GM21825 (cell line): ENCODE results near the gene PPP1CB.
"Not testable (repeated sequence)": the region's sequence is repeated elsewhere in the genome, so short reads cannot be mapped to it uniquely, and the experiment has no call there.

Experiments
- ATAC-seq: cut with Tn5 transposase; IDR thresholded peaks from one replicate; pipeline ENCODE4 v1.9.1; 2021; ENCODE audit warnings: mild to moderate bottlenecking, moderate library complexity; ENCODE audit not compliant: unreplicated experiment

PPP1CB gene

GRCh38 chr2:28742619-28743018 is 9.0 kb upstream of the PPP1CB start:
- ATAC-seq, result not testable (repeated sequence)

DNA sequence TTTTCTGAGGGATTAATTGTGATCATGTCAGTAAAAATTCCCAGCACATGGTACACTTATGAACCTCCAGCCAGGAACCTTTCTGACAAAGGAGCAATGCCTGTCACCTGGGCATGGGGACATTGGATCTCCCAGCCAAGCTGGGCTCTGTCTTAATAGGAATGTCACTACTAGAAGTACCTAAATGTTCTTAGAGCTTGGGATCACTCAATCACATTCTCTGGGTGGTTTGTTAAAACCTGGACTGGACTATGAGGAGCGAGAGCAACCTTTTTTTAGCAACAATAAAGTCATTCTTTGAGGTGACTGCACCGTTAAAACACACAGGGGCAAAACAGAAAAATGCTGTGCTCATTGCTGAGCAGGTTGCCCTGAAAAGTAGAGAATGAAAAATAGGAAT is 6.4 kb upstream of the PPP1CB start:
- no peak for ATAC-seq

GRCh38 chr2:28745876-28746275 is 5.8 kb upstream of the PPP1CB start:
- no peak for ATAC-seq

GRCh38 chr2:28746429-28747111 is 5.1 kb upstream of the PPP1CB start:
- no peak for ATAC-seq

DNA sequence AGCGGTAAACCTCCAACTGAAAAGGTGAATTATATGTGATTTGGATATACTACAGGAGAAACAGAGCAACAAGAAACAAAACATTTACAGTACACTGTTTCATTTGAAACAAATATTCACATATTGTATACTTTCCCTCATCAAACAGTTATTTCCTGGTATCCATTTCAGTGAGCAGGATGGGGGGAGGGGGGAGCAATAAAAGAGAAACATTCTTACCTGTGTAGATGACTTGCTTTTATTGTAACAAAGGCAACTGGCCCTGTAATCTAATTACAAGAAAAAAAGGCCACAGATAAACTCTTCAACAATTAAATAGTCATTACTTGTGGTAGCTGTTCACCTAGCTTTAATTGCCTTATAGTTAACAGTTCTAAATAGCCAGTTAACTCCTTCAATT is 3.9 kb upstream of the PPP1CB start:
- no peak for ATAC-seq

- ATAC-seq, result no peak
These were observed 3.5 kb upstream of the PPP1CB start for GRCh38 chr2:28748176-28748575.

GRCh38 chr2:28748941-28749340 is 2.7 kb upstream of the PPP1CB start:
- no peak for ATAC-seq

DNA sequence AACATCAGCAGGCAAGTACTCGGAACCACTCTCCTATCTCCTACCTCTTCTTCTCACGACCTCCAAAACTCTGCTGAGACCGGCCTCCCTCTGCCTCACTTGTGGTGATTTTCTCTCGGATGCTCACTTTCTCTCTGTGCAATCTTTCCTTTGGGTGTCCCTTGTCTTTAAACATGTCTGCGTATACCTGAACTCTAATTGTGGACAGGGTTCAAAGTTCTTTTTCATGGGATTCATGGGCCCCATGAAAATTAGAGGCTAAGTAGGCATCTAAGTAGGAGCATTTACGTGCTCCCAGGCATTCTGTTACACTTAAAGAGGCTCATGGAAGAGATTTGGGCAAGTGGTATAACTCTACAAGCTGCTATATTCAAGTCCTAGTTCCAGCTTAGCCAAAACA is 2.1 kb upstream of the PPP1CB start:
- no peak for ATAC-seq

DNA sequence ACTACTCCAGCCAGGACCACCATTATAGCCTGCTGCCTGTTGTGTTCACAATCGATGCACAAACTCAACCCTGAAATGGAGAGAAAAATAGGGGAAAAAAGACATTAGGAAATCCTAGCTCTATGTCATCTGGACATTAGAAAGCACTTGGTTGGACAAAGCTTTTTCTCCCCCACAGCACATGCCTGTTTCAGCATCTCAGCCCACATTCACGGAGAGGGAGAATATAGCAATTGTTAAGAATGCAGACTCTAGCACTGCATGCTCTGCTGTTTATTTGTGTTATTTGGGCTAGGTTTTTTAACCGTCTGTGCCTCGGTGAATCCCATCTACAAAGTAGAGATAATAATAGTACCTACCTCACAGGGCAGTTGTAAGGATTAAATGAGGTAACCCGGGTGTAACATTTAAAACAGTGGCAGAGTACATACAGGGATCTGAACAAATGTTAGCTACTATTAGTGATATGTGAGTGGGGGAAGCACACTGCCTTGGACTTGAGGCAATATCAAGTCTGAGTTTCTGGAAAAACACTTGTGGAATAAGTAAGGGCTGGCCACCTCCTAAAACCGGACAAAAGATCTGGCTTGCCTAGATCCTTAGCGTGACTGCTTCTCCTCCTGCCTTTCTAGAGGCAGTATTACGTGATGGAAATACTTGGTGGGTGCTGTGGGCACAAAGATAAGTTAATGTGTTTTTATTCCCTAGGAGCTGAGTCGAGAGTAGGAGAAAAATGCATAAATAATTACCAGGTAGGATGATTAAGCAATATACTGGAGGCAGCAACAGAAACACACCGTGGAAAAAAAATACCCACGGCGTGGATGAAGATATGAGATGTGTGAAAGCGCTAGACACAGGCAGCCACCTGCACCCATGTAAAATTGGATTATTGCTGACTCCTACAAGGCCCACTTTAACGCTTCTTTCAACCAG is 1.0 kb upstream of the PPP1CB start:
- no peak for ATAC-seq

DNA sequence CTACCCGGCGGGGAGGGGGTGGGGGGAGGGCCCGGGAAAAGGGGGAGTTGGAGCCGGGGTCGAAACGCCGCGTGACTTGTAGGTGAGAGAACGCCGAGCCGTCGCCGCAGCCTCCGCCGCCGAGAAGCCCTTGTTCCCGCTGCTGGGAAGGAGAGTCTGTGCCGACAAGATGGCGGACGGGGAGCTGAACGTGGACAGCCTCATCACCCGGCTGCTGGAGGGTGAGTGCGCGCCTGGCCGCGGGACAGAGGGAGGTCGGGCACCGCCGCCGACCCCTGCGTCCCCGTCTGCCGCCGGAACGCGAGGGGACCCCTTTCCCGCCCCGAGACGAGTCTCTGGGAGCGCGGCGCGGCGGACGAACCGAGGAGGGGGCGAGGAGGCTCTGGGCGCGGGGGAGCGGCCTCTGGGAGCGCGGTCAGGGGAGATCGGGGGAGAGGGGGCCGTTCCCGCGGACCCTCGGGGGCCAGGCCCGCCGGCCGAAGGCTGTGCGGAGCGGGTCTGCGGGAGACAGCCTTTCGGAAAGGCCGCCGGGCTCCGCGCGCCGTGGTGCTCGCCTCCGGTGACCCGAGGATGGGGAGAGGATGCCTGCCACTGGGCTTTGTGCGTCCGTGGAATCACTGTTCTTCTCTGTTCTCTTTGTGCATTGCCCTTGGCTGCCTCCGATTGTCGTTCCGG is 463 bp downstream of the PPP1CB start:
- ATAC-seq, result peak; percentile 18

DNA sequence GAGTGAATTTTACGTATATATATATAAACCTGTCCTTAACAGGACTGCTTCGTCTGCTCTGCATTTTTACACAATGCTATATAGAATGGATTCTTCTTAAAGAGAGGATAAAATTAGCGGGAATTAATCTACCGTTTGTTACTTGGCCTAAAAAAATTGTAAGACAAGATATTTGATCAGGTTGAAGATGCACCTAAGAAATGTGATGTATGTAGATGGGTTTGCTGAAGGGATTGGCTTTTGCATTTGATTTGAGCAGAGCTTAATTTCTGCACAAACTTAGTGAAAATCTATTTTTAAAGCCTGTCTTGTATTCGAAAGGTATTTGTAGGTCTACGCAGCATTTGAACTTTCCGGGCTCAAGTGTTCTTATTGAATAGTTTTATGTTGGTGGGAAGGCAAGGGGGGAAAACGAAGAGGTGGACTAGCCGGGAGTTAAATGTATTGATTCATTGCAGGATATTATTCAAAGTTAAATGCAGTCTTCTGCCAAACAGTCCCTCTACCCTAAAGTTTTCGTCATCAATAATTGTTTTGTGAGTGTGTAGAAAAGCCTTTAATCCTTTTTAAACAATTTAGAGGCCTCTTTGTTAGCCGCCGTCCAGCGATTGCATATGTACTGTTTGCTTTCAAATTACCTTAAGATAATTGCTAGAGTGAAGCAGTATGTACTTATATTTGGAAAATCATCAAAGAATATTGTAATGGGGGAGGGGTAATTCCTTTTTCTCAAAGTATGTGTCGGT is 1.2 kb downstream of the PPP1CB start:
- ATAC-seq, result no peak

DNA sequence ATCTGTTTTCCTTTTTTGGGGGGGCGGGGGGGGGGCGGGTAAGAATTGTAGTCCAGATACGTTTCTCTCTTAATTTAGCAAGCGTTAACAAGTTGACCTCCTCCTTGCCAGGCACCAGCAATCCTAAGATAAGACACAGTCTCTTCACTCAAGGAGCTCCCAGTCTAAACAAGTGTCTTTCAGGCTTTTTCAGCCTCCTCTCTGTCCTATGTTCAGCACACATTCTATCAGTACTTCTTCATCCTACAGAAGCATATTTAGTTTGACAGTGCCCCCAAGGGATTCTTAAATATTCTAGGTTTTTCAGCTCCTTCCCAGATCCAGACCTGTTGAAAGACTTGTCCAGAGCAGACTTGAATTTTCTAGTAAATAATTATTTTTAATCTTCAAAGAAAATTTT is 2.7 kb downstream of the PPP1CB start:
- ATAC-seq, result no peak

DNA sequence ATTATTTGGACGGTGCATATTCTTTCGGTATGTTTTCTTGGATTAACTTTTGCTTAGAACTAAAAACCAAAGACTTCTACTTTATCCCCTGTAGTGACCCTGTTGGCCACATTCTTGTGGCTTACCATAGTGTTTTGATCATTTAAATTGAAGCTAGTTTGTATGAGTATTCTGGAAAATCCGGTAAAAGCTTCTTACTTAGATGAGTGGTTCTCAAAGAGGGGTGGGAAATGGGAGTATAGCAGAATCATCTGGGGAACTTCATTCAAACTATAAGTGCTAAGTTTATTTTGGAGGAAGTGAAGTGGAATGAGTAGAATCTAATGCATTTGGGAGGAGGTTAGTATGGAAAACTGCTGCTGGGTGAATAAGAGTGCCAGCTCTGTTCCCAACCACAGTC is 3.8 kb downstream of the PPP1CB start:
- ATAC-seq, result no peak

DNA sequence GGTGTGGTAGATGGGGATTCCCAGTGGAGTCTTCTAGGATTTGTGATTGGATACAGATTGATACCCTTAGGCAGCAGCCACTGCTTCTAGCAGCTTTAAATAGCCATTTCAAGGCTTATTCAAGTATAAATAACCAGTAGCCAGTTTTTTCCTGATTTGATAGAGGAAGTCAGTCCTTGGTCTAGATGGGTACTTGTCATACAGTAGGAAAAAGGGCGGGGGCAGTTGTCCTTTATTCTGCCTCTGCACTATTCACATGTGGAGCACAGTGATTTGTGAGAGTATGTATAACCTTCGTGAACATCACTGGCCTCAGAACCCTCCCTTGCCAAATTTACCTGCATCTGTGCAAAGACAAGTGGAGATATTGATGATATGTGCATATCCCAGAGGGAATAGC is 6.8 kb downstream of the PPP1CB start:
- ATAC-seq, result no peak

DNA sequence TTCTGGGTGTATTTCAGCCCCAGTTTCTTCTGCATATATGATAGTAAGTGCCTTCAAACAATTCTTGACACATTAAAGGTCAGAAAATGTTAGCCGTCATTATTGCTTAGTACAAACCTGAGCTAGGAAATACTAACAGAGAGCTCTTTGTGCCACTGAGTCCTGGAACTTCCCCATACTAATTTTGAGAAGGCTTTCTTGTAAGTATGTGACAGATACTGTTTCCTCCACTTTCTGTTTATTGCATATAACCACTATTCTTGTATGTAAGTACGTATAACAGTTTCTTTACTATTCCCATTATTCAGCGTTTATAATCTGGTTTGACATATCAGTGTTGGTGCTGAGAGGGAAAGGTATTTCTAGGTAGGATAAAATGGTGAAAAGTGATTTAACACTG is 9.8 kb downstream of the PPP1CB start:
- ATAC-seq, result no peak

GRCh38 chr2:28764909-28765711 is 13.5 kb downstream of the PPP1CB start:
- ATAC-seq, result no peak

- no peak for ATAC-seq
These were observed 14.4 kb downstream of the PPP1CB start for GRCh38 chr2:28766070-28766469.

- ATAC-seq, result no peak
These were observed 15.7 kb downstream of the PPP1CB start for GRCh38 chr2:28767337-28767736.

- no peak for ATAC-seq
These were observed 16.8 kb downstream of the PPP1CB start for GRCh38 chr2:28768422-28768821.

GRCh38 chr2:28768952-28769351 is 17.3 kb downstream of the PPP1CB start:
- no peak for ATAC-seq
